Panc1 (cell line): ENCODE data around the gene SLC27A5. TPM values are rescaled to one million over a fixed set of nuclear protein-coding genes. Genes with fewer than 3 reads are reported as not detected.
"Not testable (repeated sequence)": the region's sequence is repeated elsewhere in the genome, so short reads cannot be mapped to it uniquely, and the experiment has no call there.

Source experiments
- ATAC-seq: fragments of 200-7000 bp; cut with Tn5 transposase; 2 replicates; pipeline ENCODE4 v1.9.1; 2020; ENCODE audit warnings: mild to moderate bottlenecking, moderate library complexity
- BruUV-seq: library from RNA; stranded (reverse); fragments of 400-500 nt; replicated peaks from 2 replicates; lab custom pipeline; 2021; lab: Mats Ljungman, UMichigan
- CTCF ChIA-PET: fragments of 300-600 bp; sonication (Branson Sonifier 250); formaldehyde crosslinking; loops from one replicate; lab custom pipeline; 2022; ENCODE audit warnings: antibody characterized with exemption; lab: Charles Lee
- POLR2A ChIA-PET: fragments of 300-600 bp; sonication (Branson Sonifier 250); formaldehyde crosslinking; loops from one replicate; lab custom pipeline; 2022; ENCODE audit warnings: antibody characterized with exemption; lab: Charles Lee
- DNase-seq: peaks from one replicate; pipeline ENCODE4 v3.0.0-alpha.2; 2010; ENCODE audit warnings: low read depth, low spot score
- H3K27ac ChIP-seq: 2 replicates; pipeline ENCODE4 v1.5.1; 2011; ENCODE audit warnings: mild to moderate bottlenecking, low read length, inconsistent platforms
- H3K27me3 ChIP-seq: fragments of 200-500 bp; sonication (Bioruptor generic); 2 replicates; pipeline ENCODE4 v1.6.0; 2014; ENCODE audit warnings: low read length, inconsistent platforms; ENCODE audit not compliant: control insufficient read depth, insufficient read depth
- H3K36me3 ChIP-seq: fragments of 200-500 bp; sonication (Bioruptor generic); 2 replicates; pipeline ENCODE4 v1.5.1; 2014; ENCODE audit warnings: inconsistent platforms, mild to moderate bottlenecking, low read length, moderate library complexity; ENCODE audit not compliant: control insufficient read depth, insufficient read depth
- H3K4me1 ChIP-seq: 2 replicates; pipeline ENCODE4 v1.5.1; 2011; ENCODE audit warnings: inconsistent platforms, mild to moderate bottlenecking, low read length, moderate library complexity; ENCODE audit not compliant: control insufficient read depth, insufficient read depth
- H3K4me3 ChIP-seq, 2 experiments: 2 replicates each; pipeline ENCODE4 v1.5.1; 2011 to 2012; ENCODE audit warnings: low read depth in 2 of 2, low read length in 2 of 2, mild to moderate bottlenecking in 2 of 2, inconsistent platforms in 1 of 2, moderate library complexity in 1 of 2
- H3K9me3 ChIP-seq: fragments of 200-500 bp; sonication (Bioruptor generic); 2 replicates; pipeline ENCODE4 v1.5.1; 2014; ENCODE audit warnings: low read depth, mild to moderate bottlenecking, inconsistent platforms, low read length, moderate library complexity; ENCODE audit not compliant: control insufficient read depth, insufficient read depth
- POLR2AphosphoS5 ChIP-seq: IDR thresholded peaks from 2 replicates; pipeline ENCODE4 v1.6.1; 2012; ENCODE audit warnings: mild to moderate bottlenecking, low read depth, low read length, moderate library complexity
- SIN3A ChIP-seq: IDR thresholded peaks from 2 replicates; pipeline ENCODE4 v1.6.1; 2012; ENCODE audit warnings: low read depth, mild to moderate bottlenecking, low read length, moderate library complexity, borderline replicate concordance; ENCODE audit not compliant: insufficient read depth
- TCF7L2 ChIP-seq: IDR thresholded peaks from 2 replicates; pipeline ENCODE4 v1.6.1; 2011; ENCODE audit warnings: mild to moderate bottlenecking, low read depth, low read length, inconsistent platforms
- in situ Hi-C: cut with HindIII; loops from 2 replicates; pipeline ENCODE4 v1.10.0; 2016; ENCODE audit warnings: low sequenced_read_pairs, low pct_unique_long_range_greater_than_20kb
- intact Hi-C: fragments of 100-400 bp; cut with micrococcal nuclease; formaldehyde crosslinking; loops from one replicate; pipeline ENCODE4 v1.10.0; 2022; ENCODE audit not compliant: unreplicated experiment
- total RNA-seq: library from RNA; stranded (reverse); gene quantifications from one replicate; pipeline ENCODE4 v1.2.1, GENCODE V29; 2021; ENCODE audit not compliant: unreplicated experiment
- TF ChIP-seq, protein P1 (sequence below): fragments of 450-650 bp; IDR thresholded peaks from 2 replicates; pipeline ENCODE4 v1.5.1; 2017; ENCODE audit warnings: mild to moderate bottlenecking
- TF ChIP-seq, protein P2 (sequence below), 2 experiments: IDR thresholded peaks; 2 replicates each; pipeline ENCODE4 v1.6.1; 2011 to 2012; ENCODE audit warnings: low read depth in 2 of 2, control low read depth in 1 of 2, low read length in 1 of 2, mild to moderate bottlenecking in 1 of 2, moderate library complexity in 1 of 2; ENCODE audit not compliant: insufficient read depth in 1 of 2

SLC27A5 gene
- total RNA-seq, 1 experiment from 2014 or later: 10.7 TPM

DNA sequence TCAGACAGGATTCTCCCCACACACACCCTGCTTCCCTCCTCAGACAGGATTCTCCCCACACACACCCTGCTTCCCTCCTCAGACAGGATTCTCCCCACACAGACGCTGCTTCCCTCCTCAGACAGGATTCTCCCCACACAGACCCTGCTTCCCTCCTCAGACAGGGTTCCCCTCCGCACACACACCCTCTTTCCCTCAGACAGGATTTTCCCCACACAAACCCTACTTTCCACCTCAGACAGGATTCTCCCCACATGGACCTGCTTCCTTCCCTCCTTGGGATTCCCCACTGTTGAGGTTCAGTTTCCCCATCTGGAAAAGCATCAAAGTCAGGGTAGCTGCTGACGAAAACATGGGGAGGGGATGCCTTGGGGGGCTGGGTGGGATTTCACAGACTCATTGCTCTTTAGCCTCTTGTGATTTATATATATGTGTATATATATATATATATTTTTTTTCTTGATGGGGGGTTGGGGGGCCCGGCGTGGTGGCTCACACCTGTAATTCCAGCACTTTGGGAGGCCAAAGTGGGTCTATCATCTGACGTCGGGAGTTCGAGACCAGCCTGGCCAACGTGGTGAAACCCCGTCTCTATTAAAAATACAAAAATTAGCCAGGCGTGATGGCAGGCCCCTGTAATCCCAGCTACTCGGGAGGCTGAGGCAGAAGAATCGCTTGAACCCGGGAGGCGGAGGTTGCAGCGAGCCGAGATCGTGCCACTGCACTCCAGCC, 31.0 kb upstream of the SLC27A5 start:
- in situ Hi-C loops, ATAC-seq, H3K27me3 ChIP-seq, CTCF ChIA-PET, intact Hi-C loops, H3K9me3 ChIP-seq, DNase-seq, BruUV-seq: not testable (repeated sequence)
- H3K36me3 ChIP-seq: peaks cover 16% of the 10 kb centered on the region; the same call in 1 of the 2 replicates
- peak overlapping the region; percentile 96 for H3K27ac ChIP-seq
- POLR2A ChIA-PET: interaction anchor here (0.8 kb wide), 1 partner anchor 34 kb away, joined by 8 read pairs; no protein-coding TSS in a partner anchor
- H3K4me3 ChIP-seq: peak overlapping the region; percentile 91 to 100
- H3K4me1 ChIP-seq: peaks cover 13% of the 10 kb centered on the region

DNA sequence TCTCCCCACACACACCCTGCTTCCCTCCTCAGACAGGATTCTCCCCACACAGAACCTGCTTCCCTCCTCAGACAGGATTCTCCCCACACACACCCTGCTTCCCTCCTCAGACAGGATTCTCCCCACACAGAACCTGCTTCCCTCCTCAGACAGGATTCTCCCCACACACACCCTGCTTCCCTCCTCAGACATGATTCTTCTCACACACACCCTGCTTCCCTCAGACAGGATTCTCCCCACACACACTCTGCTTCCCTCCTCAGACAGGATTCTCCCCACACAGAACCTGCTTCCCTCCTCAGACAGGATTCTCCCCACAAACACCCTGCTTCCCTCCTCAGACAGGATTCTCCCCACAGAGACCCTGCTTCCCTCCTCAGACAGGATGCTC, 27.4 kb upstream of the SLC27A5 start:
- H3K27ac ChIP-seq: peak overlapping the region; percentile 18
- intact Hi-C loops, H3K4me1 ChIP-seq, H3K27me3 ChIP-seq, DNase-seq, H3K9me3 ChIP-seq, H3K36me3 ChIP-seq, CTCF ChIA-PET, H3K4me3 ChIP-seq, ATAC-seq, POLR2A ChIA-PET, BruUV-seq, in situ Hi-C loops: not testable (repeated sequence)

DNA sequence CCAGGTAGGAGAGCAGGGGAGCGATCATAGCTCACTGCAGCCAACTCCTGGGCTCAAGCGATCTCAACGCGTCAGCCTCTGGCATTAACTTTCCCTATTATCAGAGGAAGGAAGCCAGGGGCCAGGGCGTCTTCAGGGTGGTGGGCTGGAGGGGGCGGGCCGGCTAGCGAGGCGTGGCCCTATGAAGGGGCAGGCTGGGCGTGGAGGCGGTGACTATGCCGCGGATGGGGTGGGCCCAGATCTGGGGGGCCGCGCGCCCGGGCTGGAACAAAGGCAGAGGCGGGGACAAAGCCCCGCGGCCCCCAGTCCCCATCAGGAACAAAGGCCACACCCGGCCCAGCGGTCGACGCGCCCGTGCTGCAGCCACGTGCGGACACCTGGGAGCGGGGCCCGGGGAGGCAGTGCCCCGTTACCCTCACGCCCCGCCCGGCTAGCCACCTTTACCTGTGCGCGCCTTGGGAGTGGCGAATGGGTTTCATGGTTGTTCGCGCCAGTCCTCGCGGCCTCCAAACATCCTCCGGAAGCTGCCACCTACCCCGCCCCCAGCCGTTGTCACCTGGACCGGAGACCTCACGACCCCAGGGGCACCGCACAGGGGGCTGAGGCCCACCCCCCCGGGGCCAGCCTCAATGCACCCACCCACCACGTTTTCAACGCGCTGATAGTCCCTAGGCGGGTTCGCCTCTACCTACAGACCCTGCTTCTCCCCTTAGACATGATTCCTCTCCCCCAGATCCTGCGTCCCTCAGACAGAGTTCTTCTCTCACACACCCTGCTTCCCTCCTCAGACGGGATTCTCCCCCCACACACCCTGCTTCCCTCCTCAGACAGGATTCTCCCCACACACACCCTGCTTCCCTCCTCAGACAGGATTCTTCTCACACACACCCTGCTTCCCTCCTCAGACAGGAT, 26.7 kb upstream of the SLC27A5 start:
- POLR2A ChIA-PET: interaction anchor here (0.5 to 0.6 kb wide), 2 partner anchors 10 to 35 kb away, joined by 5 to 7 read pairs; no protein-coding TSS in a partner anchor
- DNase-seq (no peak), ATAC-seq (peak; percentile 87)
- no peaks in the 10 kb centered on the region for H3K36me3 ChIP-seq
- BruUV-seq: no TSS peak
- TF ChIP-seq TCF7L2 (peak; percentile 30; the same call in 1 of the 2 replicates), SIN3A (no peak), POLR2AphosphoS5 (no peak)
- TF ChIP-seq, protein P1, sequence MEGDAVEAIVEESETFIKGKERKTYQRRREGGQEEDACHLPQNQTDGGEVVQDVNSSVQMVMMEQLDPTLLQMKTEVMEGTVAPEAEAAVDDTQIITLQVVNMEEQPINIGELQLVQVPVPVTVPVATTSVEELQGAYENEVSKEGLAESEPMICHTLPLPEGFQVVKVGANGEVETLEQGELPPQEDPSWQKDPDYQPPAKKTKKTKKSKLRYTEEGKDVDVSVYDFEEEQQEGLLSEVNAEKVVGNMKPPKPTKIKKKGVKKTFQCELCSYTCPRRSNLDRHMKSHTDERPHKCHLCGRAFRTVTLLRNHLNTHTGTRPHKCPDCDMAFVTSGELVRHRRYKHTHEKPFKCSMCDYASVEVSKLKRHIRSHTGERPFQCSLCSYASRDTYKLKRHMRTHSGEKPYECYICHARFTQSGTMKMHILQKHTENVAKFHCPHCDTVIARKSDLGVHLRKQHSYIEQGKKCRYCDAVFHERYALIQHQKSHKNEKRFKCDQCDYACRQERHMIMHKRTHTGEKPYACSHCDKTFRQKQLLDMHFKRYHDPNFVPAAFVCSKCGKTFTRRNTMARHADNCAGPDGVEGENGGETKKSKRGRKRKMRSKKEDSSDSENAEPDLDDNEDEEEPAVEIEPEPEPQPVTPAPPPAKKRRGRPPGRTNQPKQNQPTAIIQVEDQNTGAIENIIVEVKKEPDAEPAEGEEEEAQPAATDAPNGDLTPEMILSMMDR: no peak
- TF ChIP-seq, protein P2, sequence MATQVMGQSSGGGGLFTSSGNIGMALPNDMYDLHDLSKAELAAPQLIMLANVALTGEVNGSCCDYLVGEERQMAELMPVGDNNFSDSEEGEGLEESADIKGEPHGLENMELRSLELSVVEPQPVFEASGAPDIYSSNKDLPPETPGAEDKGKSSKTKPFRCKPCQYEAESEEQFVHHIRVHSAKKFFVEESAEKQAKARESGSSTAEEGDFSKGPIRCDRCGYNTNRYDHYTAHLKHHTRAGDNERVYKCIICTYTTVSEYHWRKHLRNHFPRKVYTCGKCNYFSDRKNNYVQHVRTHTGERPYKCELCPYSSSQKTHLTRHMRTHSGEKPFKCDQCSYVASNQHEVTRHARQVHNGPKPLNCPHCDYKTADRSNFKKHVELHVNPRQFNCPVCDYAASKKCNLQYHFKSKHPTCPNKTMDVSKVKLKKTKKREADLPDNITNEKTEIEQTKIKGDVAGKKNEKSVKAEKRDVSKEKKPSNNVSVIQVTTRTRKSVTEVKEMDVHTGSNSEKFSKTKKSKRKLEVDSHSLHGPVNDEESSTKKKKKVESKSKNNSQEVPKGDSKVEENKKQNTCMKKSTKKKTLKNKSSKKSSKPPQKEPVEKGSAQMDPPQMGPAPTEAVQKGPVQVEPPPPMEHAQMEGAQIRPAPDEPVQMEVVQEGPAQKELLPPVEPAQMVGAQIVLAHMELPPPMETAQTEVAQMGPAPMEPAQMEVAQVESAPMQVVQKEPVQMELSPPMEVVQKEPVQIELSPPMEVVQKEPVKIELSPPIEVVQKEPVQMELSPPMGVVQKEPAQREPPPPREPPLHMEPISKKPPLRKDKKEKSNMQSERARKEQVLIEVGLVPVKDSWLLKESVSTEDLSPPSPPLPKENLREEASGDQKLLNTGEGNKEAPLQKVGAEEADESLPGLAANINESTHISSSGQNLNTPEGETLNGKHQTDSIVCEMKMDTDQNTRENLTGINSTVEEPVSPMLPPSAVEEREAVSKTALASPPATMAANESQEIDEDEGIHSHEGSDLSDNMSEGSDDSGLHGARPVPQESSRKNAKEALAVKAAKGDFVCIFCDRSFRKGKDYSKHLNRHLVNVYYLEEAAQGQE (IDR thresholded peaks at IDR 0.05; ENCODE audit: insufficient read depth in 1 of 2, low read depth in 2 of 2, low read length in 1 of 2): no peak
- peak overlapping the region; percentile 43 to 53 for H3K4me3 ChIP-seq
- CTCF ChIA-PET: interaction anchor here (0.6 kb wide), 1 partner anchor 9 kb away, joined by 4 read pairs; no protein-coding TSS in a partner anchor
- H3K27ac ChIP-seq: peak overlapping the region; percentile 18
- peaks cover 4% of the 10 kb centered on the region for H3K27me3 ChIP-seq
- in situ Hi-C loops (no loop called here), intact Hi-C loops (no loop called here)
- H3K9me3 ChIP-seq: no peaks in the 10 kb centered on the region
- H3K4me1 ChIP-seq: peaks cover 3% of the 10 kb centered on the region; the same call in 1 of the 2 replicates
